ENCODE results near the gene SEMA6D.

The SEMA6D gene

GRCh38 chr15:47717036-47717612 lies at the start of gene SEMA6D:
Gene SEMA6D, plus strand, starts transcription at chr15:47717505. Its CDS starts 42,294 bp downstream, at chr15:47759799.
- Histone ChIP-seq H3K9ac (ENCODE audit: low read length) (no peak within 1 kb of the TSS), H3K27ac (ENCODE audit: low read length) (no peak within 1 kb of the TSS), H3K9me2 (replicated peaks; ENCODE audit: insufficient read depth, low read length) (no peaks in the 10 kb centered on the region), H3K36me3 (replicated peaks; ENCODE audit: insufficient read depth, low read length) (no peaks in the 10 kb centered on the region), H4K20me1 (ENCODE audit: insufficient read depth, low read length) (no peaks in the 10 kb centered on the region), H3F3A (ENCODE audit: insufficient read depth, low read length) (no peaks in the 10 kb centered on the region), H3K4me2 (ENCODE audit: low read depth, low read length) (peak within 1 kb of the TSS; percentile 53; the same call in 1 of the 2 replicates), H3K4me1 (ENCODE audit: low read length) (no peaks in the 10 kb centered on the region), H3K4me3 (ENCODE audit: low read length) (peak within 1 kb of the TSS; percentile 47), H3K9me3 (replicated peaks; ENCODE audit: insufficient read depth, low read length) (no peaks in the 10 kb centered on the region), H2AFZ (ENCODE audit: low read length) (peak within 1 kb of the TSS; percentile 42; the same call in 1 of the 2 replicates), H3K27me3 (replicated peaks; ENCODE audit: insufficient read depth, low read length) (no peaks in the 10 kb centered on the region), H3K79me2 (ENCODE audit: low read length) (no peaks in the 10 kb centered on the region)
- DNase-seq = peak; percentile 22
- TF ChIP-seq EZH2 (optimal IDR thresholded peaks at IDR 0.05; ENCODE audit: low read depth, low read length) (no peak), CTCF (IDR thresholded peaks at IDR 0.05; ENCODE audit: low read length) (no peak), EZH2phosphoT487 (IDR thresholded peaks at IDR 0.05; ENCODE audit: low read length) (no peak)

- no peak for TF ChIP-seq CTCF (IDR thresholded peaks at IDR 0.05; ENCODE audit: low read length)
- TF ChIP-seq EZH2 (optimal IDR thresholded peaks at IDR 0.05; ENCODE audit: low read depth, low read length) = no peak
- no peak for TF ChIP-seq EZH2phosphoT487 (IDR thresholded peaks at IDR 0.05; ENCODE audit: low read length)
- Histone ChIP-seq H3K27ac (ENCODE audit: low read length) (no peak overlapping the region), H3K4me1 (ENCODE audit: low read length) (no peaks in the 10 kb centered on the region), H4K20me1 (ENCODE audit: insufficient read depth, low read length) (no peaks in the 10 kb centered on the region), H3K27me3 (replicated peaks; ENCODE audit: insufficient read depth, low read length) (no peaks in the 10 kb centered on the region), H3K4me3 (ENCODE audit: low read length) (no peak overlapping the region), H3K9me2 (replicated peaks; ENCODE audit: insufficient read depth, low read length) (no peaks in the 10 kb centered on the region), H3K9me3 (replicated peaks; ENCODE audit: insufficient read depth, low read length) (no peaks in the 10 kb centered on the region), H2AFZ (ENCODE audit: low read length) (no peak overlapping the region), H3K9ac (ENCODE audit: low read length) (no peak overlapping the region), H3K79me2 (ENCODE audit: low read length) (no peaks in the 10 kb centered on the region), H3K4me2 (ENCODE audit: low read depth, low read length) (no peak overlapping the region), H3F3A (ENCODE audit: insufficient read depth, low read length) (no peaks in the 10 kb centered on the region), H3K36me3 (replicated peaks; ENCODE audit: insufficient read depth, low read length) (no peaks in the 10 kb centered on the region)
- no peak for DNase-seq
These were observed 48.1 kb upstream of the SEMA6D start for GRCh38 chr15:47669221-47669620.

- Histone ChIP-seq H3K36me3 (replicated peaks; ENCODE audit: insufficient read depth, low read length) (no peaks in the 10 kb centered on the region), H3K27me3 (replicated peaks; ENCODE audit: insufficient read depth, low read length) (no peaks in the 10 kb centered on the region), H2AFZ (ENCODE audit: low read length) (no peak overlapping the region), H3K4me3 (ENCODE audit: low read length) (no peak overlapping the region), H3K79me2 (ENCODE audit: low read length) (no peaks in the 10 kb centered on the region), H3K9me2 (replicated peaks; ENCODE audit: insufficient read depth, low read length) (no peaks in the 10 kb centered on the region), H3K9ac (ENCODE audit: low read length) (no peak overlapping the region), H3K4me1 (ENCODE audit: low read length) (no peaks in the 10 kb centered on the region), H3F3A (ENCODE audit: insufficient read depth, low read length) (no peaks in the 10 kb centered on the region), H3K27ac (ENCODE audit: low read length) (no peak overlapping the region), H4K20me1 (ENCODE audit: insufficient read depth, low read length) (no peaks in the 10 kb centered on the region), H3K4me2 (ENCODE audit: low read depth, low read length) (no peak overlapping the region), H3K9me3 (replicated peaks; ENCODE audit: insufficient read depth, low read length) (no peaks in the 10 kb centered on the region)
- TF ChIP-seq EZH2phosphoT487 (IDR thresholded peaks at IDR 0.05; ENCODE audit: low read length) (no peak), EZH2 (optimal IDR thresholded peaks at IDR 0.05; ENCODE audit: low read depth, low read length) (no peak), CTCF (IDR thresholded peaks at IDR 0.05; ENCODE audit: low read length) (no peak)
- DNase-seq = no peak
These were observed 46.9 kb upstream of the SEMA6D start for GRCh38 chr15:47670365-47670764.

Measured in MM.1S (cell line).